Measurements from ENCODE around the gene SP9. TPM values are rescaled to one million over a fixed set of nuclear protein-coding genes. Genes with fewer than 3 reads are reported as not detected.

Gene SP9
- total and polyA plus RNA-seq, 9 of the 15 experiments (the other 6 are each of a cell fraction or from before 2014, with no cell fraction given): 0.04 to 0.23 (median 0.11) TPM; not detected in 3

DNA sequence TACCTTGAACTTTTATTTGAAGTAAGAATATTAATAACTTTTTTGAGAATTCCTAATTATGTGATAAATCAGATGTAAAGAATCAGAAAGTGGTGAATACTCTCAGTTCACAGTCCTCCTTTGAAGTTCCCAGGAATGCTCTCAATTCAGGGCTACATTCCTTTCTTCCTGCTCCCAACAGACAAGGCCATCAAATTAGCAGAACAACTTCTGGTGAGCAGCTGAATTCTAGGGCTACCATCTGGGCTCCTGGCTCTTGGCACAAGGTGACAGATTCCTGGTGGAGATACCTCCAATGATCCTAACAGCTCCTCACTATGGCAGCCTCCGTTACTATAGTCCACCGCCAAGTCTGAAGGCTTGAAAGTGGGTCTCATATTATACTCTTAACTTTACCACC, 48.6 kb upstream of the SP9 start:
- no peak overlapping the region for H3K4me3 ChIP-seq
- no TSS peak for BruUV-seq (replicated peaks)
- FAIRE-seq (no peak), ATAC-seq (no peak), DNase-seq (ENCODE audit: extremely low read depth in 1 of 4, low spot score in 3 of 4) (no peak)
- H3K27ac ChIP-seq (ENCODE audit: extremely low read depth, low read depth, low read length): no peak overlapping the region
- in situ Hi-C loops (cut with MboI): no loop called here
- no peaks in the 10 kb centered on the region for H3K79me2 ChIP-seq (ENCODE audit: control insufficient read depth, insufficient read depth, low read length)
- POLR2A ChIA-PET: interaction anchor here (0.6 kb wide), 1 partner anchor 10 kb away, joined by 4 read pairs; no protein-coding TSS in a partner anchor
- H3K4me1 ChIP-seq (replicated peaks in 1 of 2; ENCODE audit: control insufficient read depth in 2 of 2, insufficient read depth in 2 of 2, low read length in 2 of 2): no peaks in the 10 kb centered on the region
- H4K20me1 ChIP-seq (replicated peaks; ENCODE audit: control insufficient read depth, insufficient read depth, low read length): no peaks in the 10 kb centered on the region
- H3K4me2 ChIP-seq (ENCODE audit: insufficient read depth, low read length): no peak overlapping the region
- WGBS (ENCODE audit: insufficient coverage, low coverage, missing lambda C conversion rate): 0% methylated on average over 2 of the region's 2 CpGs
- H3K9ac ChIP-seq (ENCODE audit: insufficient read depth in 1 of 2, low read depth in 2 of 2, low read length in 2 of 2): no peak overlapping the region
- H3K9me1 ChIP-seq (ENCODE audit: control insufficient read depth, insufficient read depth, low read length): no peaks in the 10 kb centered on the region
- CTCF ChIA-PET (ENCODE audit: low intra/inter-chr PET ratio): no interaction called here
- no peak overlapping the region for H2AFZ ChIP-seq (ENCODE audit: low read depth, low read length)
- peaks cover 4 to 19% of the 10 kb centered on the region in 2 experiments; a peak in 4 of 5 replicates for H3K27me3 ChIP-seq (ENCODE audit: control insufficient read depth in 2 of 2, insufficient read depth in 2 of 2, low read length in 2 of 2)
- no peaks in the 10 kb centered on the region for H3K9me3 ChIP-seq (replicated peaks; ENCODE audit: control insufficient read depth, insufficient read depth, low read depth, low read length)
- intact Hi-C loops (cut with micrococcal nuclease): no loop called here
- no peaks in the 10 kb centered on the region for H3K36me3 ChIP-seq (ENCODE audit: control insufficient read depth, insufficient read depth, low read length)
- TF ChIP-seq SMAD4 (CRISPR knock-in tag; conservative IDR thresholded peaks at IDR 0.05) (no peak), NR4A1 (CRISPR knock-in tag; IDR thresholded peaks at IDR 0.05) (no peak), NR4A1 (tag; IDR thresholded peaks at IDR 0.05) (no peak), EZH2 (IDR thresholded peaks at IDR 0.05; ENCODE audit: borderline replicate concordance, low read depth, low read length) (no peak), NR2C2 (CRISPR knock-in tag; IDR thresholded peaks at IDR 0.05) (no peak), NR2C2 (tag; IDR thresholded peaks at IDR 0.05) (no peak), NR2C1 (IDR thresholded peaks at IDR 0.05) (no peak), NR2C1 (tag; IDR thresholded peaks at IDR 0.05) (no peak), ZNF717 (CRISPR knock-in tag; IDR thresholded peaks at IDR 0.05) (no peak), CEBPB (tag; IDR thresholded peaks at IDR 0.05) (no peak), NCOA1 (IDR thresholded peaks at IDR 0.05; ENCODE audit: low read depth) (no peak), EHMT2 (IDR thresholded peaks at IDR 0.05) (no peak), PHB2 (IDR thresholded peaks at IDR 0.05; ENCODE audit: low read depth) (no peak)
- TF ChIP-seq, protein P1, sequence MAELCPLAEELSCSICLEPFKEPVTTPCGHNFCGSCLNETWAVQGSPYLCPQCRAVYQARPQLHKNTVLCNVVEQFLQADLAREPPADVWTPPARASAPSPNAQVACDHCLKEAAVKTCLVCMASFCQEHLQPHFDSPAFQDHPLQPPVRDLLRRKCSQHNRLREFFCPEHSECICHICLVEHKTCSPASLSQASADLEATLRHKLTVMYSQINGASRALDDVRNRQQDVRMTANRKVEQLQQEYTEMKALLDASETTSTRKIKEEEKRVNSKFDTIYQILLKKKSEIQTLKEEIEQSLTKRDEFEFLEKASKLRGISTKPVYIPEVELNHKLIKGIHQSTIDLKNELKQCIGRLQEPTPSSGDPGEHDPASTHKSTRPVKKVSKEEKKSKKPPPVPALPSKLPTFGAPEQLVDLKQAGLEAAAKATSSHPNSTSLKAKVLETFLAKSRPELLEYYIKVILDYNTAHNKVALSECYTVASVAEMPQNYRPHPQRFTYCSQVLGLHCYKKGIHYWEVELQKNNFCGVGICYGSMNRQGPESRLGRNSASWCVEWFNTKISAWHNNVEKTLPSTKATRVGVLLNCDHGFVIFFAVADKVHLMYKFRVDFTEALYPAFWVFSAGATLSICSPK (IDR thresholded peaks at IDR 0.05; ENCODE audit: borderline replicate concordance): no peak
- TF ChIP-seq, protein P2, sequence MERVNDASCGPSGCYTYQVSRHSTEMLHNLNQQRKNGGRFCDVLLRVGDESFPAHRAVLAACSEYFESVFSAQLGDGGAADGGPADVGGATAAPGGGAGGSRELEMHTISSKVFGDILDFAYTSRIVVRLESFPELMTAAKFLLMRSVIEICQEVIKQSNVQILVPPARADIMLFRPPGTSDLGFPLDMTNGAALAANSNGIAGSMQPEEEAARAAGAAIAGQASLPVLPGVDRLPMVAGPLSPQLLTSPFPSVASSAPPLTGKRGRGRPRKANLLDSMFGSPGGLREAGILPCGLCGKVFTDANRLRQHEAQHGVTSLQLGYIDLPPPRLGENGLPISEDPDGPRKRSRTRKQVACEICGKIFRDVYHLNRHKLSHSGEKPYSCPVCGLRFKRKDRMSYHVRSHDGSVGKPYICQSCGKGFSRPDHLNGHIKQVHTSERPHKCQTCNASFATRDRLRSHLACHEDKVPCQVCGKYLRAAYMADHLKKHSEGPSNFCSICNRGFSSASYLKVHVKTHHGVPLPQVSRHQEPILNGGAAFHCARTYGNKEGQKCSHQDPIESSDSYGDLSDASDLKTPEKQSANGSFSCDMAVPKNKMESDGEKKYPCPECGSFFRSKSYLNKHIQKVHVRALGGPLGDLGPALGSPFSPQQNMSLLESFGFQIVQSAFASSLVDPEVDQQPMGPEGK (CRISPR knock-in tag; IDR thresholded peaks at IDR 0.05; ENCODE audit: borderline replicate concordance): no peak
- TF ChIP-seq, protein P3, sequence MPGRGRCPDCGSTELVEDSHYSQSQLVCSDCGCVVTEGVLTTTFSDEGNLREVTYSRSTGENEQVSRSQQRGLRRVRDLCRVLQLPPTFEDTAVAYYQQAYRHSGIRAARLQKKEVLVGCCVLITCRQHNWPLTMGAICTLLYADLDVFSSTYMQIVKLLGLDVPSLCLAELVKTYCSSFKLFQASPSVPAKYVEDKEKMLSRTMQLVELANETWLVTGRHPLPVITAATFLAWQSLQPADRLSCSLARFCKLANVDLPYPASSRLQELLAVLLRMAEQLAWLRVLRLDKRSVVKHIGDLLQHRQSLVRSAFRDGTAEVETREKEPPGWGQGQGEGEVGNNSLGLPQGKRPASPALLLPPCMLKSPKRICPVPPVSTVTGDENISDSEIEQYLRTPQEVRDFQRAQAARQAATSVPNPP (IDR thresholded peaks at IDR 0.05; ENCODE audit: borderline replicate concordance, insufficient read depth, insufficient read length): no peak
- TF ChIP-seq, protein P4, sequence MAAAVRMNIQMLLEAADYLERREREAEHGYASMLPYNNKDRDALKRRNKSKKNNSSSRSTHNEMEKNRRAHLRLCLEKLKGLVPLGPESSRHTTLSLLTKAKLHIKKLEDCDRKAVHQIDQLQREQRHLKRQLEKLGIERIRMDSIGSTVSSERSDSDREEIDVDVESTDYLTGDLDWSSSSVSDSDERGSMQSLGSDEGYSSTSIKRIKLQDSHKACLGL (CRISPR knock-in tag; IDR thresholded peaks at IDR 0.05; ENCODE audit: borderline replicate concordance, poor library complexity, severe bottlenecking): no peak
- TF ChIP-seq, protein P5, sequence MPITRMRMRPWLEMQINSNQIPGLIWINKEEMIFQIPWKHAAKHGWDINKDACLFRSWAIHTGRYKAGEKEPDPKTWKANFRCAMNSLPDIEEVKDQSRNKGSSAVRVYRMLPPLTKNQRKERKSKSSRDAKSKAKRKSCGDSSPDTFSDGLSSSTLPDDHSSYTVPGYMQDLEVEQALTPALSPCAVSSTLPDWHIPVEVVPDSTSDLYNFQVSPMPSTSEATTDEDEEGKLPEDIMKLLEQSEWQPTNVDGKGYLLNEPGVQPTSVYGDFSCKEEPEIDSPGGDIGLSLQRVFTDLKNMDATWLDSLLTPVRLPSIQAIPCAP (CRISPR knock-in tag; IDR thresholded peaks at IDR 0.05; ENCODE audit: borderline replicate concordance): no peak
